NCI-H2029 (cell line): ENCODE measurements around the gene TUBGCP6.
A peak's percentile ranks its signal among the peaks of the same experiment; 100 is the strongest.
"Not testable (repeated sequence)": the region's sequence is repeated elsewhere in the genome, so short reads cannot be mapped to it uniquely, and the experiment has no call there.

Source experiments
- DNase-seq: peaks from one replicate; lab custom pipeline; 2025; lab: John Stamatoyannopoulos, UW

TUBGCP6 gene

GRCh38 chr22:50278956-50279619 lies 34.3 kb upstream of the TUBGCP6 start:
- DNase-seq = no peak

DNA sequence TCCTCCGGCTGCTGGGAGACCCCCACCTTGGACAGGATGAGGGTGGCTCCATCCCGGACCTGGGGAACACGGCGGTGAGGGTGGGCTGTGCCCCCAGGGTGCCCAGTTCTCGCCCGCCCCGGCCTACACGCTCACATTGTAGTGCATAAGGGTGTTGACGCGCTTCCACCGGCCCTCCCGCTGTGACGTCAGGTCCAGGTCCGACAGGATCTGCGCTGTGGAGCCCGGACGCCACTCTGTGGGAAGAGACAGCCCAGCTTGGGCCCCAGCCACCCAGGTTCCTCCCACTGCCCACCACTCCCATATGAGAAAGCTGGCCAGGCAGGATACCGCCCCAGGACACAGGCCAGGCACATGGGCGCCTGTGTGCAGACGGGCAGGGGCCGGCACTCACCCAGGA lies 33.6 kb upstream of the TUBGCP6 start:
- no peak for DNase-seq

DNA sequence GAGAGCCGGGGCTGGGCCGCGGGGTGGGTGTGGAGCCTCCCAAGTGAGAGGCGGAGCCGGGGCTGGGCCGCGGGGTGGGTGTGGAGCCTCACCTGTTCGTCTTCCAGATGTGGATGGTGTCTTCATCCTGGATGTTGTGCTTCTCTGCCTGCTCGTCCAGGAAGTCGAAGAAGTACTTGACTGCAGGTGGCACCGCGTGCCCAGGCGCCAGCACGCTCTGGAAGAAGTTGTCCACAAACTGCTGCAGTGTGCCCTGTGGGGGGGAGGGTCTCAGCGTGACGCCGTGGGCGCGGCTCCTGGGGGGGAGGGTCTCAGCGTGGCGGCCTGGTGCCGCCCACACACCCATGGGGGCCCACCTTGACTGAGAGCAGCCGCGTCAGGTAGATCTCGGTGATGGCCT lies 32.9 kb upstream of the TUBGCP6 start:
- no peak for DNase-seq

DNA sequence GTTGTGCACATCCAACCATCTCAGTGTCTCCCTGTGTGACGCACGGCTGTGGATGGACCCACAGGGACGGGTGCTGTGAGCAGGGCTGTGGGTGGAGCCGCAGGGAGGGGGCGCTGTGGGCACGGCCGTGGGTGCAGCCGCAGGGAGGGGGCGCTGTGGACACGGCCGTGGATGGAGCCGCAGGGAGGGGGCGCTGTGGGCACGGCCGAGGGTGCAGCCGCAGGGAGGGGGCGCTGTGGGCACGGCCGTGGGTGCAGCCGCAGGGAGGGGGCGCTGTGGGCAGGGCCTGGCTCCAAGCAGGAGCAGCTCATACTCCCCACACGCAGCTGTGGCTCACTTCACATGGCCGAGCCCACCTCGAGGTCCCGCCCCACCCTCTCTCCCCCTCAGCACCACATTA lies 31.3 kb upstream of the TUBGCP6 start:
- DNase-seq = peak; percentile 55

- DNase-seq = no peak
Observed at GRCh38 chr22:50275181-50276055, 30.6 kb upstream of the TUBGCP6 start.

DNA sequence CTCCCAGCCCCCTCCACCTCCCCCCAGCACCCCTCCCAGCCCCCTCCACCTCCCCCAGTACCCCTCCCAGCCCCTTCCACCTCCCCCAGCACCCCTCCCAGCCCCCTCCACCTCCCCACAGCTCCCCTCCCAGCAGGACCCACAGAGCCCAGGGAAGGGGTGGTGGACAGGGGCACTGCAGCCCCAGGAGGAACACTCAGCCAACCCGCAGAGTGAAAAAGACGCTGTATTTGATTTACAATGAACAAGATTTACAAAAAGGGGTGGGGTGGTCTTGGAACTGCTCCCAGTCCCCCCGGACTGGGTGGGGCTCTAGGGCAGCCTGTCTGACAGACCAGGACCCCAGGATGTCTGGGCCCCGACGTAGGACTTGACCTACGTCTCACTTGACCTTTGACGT lies 29.9 kb upstream of the TUBGCP6 start:
- DNase-seq = no peak

- DNase-seq = no peak
Observed at GRCh38 chr22:50274311-50274710, 29.5 kb upstream of the TUBGCP6 start.

- DNase-seq = not testable (repeated sequence)
Observed at GRCh38 chr22:50273781-50274180, 29.0 kb upstream of the TUBGCP6 start.

- DNase-seq = not testable (repeated sequence)
Observed at GRCh38 chr22:50273352-50273751, 28.5 kb upstream of the TUBGCP6 start.

GRCh38 chr22:50272044-50272802 lies 27.4 kb upstream of the TUBGCP6 start:
- DNase-seq = no peak

- DNase-seq = no peak
Observed at GRCh38 chr22:50271519-50271970, 26.7 kb upstream of the TUBGCP6 start.

DNA sequence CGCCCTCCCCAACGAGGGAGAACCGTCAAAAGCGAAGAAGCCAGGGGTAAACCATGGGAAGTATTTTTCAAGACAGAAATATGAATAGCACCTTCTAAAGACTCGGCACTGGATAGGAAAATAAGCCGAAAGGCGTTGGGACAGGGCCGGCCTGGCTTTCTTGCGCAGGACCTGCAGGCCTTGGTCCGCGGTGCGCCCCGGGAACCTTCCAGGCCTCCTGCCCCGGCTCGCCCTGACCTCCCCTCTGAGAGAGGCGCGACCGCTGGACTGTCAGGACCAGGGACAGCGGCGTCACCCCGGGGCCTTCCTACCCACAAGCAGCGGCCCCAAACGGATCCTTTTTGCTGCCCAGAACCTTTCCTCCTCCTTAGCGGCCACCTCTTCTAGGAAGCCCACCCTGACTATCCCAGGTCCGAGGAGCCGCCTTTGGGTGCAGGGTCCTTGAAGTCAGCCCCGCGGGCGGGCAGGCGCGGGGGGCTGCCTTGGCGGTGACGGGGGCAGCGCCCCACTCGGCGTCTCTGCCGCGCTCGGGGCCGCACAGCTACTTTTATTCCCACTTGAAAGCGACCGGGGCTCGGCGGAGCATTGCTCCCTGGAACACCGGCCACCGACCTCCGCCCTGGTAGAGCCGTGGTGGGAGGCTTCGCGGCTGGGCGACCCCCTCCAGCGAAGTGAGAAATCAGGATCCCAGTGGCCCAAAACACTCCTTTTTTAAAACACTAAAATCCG lies 26.0 kb upstream of the TUBGCP6 start:
- no peak for DNase-seq

- DNase-seq = peak; percentile 13
Observed at GRCh38 chr22:50269970-50270665, 25.3 kb upstream of the TUBGCP6 start, which contains the start of gene MAPK11. Gene MAPK11, minus strand, starts transcription at chr22:50270380. Its CDS starts 88 bp downstream, at chr22:50270292.

- no peak for DNase-seq
Observed at GRCh38 chr22:50269573-50269969, 24.7 kb upstream of the TUBGCP6 start.

DNA sequence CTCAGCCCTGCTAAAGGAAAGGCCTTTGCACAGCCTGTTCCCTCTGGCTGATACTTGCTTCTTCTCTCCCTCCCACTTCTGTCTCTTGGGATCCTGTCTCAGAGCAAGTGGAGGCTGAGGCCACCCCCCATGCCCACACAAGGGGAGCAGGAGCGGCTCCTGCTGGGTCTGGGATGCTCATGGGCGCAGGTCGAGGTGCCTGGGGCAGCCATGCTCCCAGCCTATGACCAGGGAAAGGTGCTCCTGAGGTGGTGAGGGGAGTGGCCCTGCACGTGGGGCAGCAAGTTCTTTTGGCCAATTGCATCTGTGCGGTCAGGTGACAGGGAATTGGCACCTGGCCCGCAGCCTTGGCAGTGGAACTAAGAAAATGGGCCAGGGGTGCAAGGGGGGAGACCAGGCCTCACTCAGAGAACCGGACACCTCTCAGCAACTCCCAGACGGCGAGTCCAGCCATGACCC lies 23.9 kb upstream of the TUBGCP6 start:
- peak; percentile 41 for DNase-seq

DNA sequence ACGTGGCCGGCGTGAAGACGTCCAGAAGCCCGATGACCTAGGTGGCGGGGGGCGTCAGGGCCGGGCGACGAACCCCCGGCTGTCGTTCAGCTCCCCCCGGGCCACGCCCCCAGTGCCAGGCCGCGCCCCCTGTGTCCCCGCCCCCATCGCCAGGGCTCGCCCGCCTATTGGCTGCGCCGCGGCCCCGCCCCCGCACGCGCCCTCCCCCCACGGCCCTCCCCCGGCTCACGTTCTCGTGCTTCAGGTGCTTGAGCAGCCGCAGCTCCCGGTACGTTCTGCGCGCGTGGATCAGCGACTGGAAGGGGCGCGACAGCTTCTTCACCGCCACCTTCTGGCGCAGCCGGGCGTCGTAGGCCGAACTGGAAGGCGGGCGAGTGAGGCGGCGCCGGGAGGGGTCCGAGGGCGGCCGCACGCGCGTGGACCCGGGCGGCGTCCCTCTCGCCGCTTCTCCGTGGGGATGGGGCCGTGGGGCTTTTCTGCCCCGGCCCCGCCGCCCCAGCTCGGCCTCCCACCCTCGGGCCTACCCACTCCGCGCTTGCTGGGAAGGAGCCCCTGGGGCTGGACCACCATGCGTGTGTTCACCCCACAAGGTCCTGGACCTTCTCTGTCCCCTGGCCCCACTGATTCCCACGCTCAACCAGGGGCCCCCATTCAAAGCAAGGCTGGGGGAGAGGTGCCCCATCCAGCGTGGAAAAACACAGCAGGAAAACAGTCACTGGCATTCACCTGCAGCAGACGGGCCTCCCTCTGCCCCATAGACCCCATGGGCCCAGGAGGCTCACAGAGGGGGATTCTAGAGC lies 23.0 kb upstream of the TUBGCP6 start:
- no peak for DNase-seq

GRCh38 chr22:50266994-50267393 lies 22.2 kb upstream of the TUBGCP6 start:
- no peak for DNase-seq

GRCh38 chr22:50264946-50265669 lies 20.3 kb upstream of the TUBGCP6 start:
- no peak for DNase-seq

- no peak for DNase-seq
Observed at GRCh38 chr22:50264104-50264745, 19.4 kb upstream of the TUBGCP6 start.
